Stimulated activated CD4-positive, alpha-beta T cell treated with anti-CD3 and anti-CD28 coated beads, Interleukin-12 subunit alpha, Interleukin-12 subunit beta, amount 100 ng/mL, for 24 hours (primary cell): ENCODE measurements around the gene OTOP1.
"Not testable (repeated sequence)": the region's sequence is repeated elsewhere in the genome, so short reads cannot be mapped to it uniquely, and the experiment has no call there.

Experiments used
- DNase-seq, 2 experiments: peaks; one replicate each; pipeline ENCODE4 v3.0.0-alpha.2; 2020; ENCODE audit warnings: low read depth in 2 of 2

Gene OTOP1, protein sequence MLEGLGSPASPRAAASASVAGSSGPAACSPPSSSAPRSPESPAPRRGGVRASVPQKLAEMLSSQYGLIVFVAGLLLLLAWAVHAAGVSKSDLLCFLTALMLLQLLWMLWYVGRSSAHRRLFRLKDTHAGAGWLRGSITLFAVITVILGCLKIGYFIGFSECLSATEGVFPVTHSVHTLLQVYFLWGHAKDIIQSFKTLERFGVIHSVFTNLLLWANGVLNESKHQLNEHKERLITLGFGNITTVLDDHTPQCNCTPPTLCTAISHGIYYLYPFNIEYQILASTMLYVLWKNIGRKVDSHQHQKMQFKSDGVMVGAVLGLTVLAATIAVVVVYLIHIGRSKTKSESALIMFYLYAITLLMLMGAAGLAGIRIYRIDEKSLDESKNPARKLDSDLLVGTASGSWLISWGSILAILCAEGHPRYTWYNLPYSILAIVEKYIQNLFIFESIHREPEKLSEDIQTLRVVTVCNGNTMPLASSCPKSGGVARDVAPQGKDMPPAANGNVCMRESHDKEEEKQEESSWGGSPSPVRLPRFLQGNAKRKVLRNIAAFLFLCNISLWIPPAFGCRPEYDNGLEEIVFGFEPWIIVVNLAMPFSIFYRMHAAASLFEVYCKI

DNA sequence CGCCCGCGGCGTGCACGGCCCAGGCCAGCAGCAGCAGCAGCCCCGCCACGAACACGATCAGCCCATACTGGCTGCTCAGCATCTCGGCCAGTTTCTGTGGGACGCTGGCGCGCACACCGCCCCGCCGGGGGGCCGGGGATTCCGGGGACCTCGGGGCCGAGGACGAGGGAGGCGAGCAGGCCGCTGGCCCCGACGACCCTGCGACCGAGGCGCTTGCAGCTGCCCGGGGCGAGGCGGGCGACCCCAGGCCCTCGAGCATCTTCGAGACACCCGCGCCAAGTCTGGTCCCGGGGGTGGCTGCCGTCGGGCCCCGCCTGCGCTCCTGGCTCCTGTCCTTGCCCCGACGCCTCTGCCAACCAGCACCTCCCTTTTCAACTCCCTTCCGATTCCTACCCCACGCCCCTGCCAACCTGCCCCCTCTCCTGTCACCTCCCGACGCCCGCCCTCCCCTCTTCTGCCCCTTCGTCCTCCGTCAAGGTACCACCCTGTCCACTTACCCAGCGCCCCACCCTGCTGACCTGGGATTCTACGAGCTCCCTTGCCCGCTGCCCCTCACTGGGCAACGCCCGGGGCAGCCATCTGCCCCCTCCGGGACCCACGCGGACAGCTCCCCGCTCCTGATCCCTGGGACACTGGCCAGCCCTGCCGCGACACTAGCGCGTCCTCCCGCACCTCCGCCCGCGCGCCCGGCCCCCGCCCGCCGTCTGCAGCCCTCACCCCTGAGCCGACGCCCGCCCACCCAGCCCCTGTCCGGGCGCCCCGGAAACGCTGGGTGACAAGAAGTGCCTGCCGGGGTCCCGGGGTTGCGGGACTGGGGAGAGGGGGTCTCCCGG, at the start of gene OTOP1:
TSS of gene OTOP1 (minus strand) at position 324 of the 833 bp plus-strand sequence. CDS start at position 259, 65 bp downstream.
- no peak for DNase-seq

DNA sequence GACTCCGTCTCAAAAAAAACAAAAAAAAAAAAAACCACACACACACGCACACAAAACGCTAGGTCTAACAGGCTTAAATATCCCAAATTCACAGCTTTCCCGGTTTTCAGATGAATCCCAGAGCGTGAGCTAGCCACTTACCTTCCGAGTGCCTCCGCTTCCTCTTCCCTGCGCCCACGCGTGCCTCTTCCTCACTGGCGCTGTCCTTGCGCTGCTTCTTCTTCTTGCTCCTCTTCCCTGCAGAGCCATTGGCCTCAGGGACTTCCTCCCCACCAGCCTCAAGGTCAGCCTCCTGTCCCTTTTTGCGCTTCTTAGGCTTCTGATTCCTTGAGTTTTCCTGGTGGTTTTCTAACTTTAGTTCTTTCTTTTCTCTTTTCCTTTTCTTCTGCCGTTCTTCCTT, 47.5 kb upstream of the OTOP1 start:
- no peak for DNase-seq

DNA sequence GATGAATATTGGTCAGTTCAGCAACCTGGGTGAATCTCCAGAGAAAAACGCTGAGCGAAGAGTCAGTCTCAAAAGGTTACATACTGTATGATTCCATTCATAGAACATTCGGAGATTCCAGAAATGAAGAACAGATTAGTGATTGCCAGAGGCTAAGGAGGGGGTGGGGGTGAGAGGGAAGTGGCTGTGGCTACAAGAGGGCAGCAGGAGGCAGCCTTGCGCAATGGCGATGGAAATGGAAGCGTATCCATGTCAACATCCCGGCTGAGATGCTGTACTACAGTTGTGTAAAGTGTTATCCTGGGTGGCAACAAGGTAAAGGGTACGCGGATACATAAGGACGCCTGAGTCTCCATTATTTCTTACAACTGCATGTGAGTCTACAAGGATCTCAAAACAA, 45.2 kb upstream of the OTOP1 start:
- no peak for DNase-seq

DNA sequence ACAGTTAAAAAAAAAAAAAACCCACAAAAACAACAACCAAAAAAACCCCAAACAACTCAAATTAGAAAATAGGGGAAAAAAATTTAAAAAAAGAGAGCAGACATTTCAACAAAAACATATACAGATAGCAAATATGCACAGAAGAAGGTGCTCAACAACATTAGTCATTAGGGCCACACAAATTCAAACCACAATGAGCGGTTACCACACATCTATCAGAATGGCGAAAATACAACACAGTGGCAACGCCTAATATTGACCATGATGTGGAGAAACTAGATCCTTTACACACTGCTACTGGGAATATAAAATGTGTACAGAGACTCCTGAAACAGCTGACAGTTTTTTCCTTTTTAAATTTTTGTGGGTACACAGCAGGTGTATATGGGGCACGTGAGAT, 43.8 kb upstream of the OTOP1 start:
- DNase-seq = no peak

DNA sequence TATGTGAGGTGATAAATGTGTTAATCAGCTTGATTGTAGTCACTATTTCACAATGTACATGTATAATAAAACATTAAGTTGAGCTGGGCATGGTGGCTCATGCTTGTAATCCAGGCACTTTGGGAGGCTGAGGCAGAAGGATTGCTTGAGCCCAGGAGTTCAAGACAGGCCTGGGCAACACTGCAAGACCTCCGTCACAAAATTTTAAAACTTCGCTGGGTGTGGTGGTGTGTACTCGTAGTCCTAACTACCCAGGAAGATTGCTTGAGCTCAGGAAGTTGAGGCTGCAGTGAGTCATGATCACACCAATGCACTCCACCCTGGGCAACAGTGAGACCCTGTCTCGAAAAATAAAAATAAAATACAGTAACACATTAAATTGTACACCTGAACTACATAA, 43.1 kb upstream of the OTOP1 start:
- DNase-seq = no peak

DNA sequence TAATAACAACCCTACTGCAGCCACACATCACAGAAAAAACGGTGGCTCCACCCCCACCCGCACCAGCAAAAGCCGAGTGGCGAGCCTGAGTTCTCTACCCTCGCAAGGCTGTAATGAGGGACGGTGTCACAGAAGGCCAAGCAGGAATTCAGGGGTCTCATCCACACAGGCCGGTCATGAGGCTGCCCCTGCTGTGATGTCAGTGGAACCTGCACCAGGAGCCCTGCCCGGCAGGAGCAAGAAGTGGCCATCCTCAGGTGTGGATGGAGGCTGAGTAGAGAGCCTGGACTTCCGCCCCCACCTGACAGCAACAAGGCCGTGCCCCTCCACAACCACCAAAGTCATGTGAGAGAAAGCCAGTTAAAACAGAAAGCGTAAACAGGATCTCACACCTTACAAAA, 42.6 kb upstream of the OTOP1 start:
- DNase-seq = no peak

DNA sequence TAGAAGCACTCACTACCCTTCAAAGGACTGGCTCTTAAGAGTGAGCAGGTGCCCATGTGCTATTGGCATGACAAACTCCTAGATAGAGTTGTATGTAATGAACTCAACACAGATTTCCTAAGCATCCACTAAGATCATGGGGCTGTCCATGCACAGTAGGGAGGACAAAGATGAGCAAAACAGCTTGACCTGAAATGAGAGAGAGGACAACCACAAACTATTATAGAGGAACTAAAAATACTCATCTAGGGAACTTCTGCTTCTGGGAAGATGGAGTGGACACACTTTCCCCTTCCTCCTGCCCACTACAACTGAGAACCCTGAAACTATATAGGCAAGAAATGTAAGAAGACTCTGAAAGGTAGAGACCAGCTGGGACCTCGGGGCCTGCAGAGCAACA, 42.0 kb upstream of the OTOP1 start:
- DNase-seq = no peak

DNA sequence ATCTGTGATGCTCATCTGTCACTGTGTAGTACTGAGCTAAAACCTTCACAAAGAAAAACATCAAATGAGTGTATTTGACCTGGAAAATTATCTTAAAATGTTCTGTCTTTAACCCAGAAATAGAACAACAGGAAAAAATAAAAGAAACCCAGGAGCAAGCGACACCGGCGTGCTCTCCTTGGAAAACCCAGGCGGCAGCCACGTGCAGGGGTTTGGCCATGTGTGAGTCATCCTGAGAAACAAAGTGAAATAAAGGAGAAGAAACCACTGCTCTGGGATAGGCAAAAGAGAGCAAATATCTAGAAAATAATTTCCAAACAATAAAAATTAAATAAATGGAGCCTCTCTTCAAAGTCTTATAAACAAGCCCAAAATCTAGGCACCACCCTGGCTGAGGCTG, 41.3 kb upstream of the OTOP1 start:
- no peak for DNase-seq

DNA sequence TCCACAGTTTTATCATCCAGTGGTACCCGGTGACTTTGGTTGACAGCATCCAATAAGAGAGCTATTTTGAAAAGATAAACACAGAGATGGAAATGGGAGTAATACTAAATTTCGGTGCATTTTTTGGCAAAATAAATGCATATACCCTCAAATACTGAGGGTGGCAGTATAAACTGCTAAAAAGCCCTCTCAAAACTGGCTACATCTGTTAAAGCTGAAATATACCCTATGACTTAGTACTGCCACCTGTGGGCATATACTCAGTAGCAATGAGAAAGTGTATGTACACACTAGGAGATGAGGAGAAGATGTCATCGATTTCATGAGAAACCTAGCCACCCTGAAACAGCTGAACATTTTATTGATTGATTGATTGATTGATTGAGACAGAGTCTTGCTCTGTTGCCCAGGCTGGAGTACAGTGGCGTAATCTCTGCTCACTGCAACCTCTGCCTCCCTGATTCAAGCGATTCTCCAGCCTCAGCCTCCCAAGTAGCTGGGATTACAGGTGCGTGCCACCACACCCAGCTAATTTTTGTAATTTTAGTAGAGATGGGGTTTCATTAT, 33.5 kb upstream of the OTOP1 start:
- no peak for DNase-seq

DNA sequence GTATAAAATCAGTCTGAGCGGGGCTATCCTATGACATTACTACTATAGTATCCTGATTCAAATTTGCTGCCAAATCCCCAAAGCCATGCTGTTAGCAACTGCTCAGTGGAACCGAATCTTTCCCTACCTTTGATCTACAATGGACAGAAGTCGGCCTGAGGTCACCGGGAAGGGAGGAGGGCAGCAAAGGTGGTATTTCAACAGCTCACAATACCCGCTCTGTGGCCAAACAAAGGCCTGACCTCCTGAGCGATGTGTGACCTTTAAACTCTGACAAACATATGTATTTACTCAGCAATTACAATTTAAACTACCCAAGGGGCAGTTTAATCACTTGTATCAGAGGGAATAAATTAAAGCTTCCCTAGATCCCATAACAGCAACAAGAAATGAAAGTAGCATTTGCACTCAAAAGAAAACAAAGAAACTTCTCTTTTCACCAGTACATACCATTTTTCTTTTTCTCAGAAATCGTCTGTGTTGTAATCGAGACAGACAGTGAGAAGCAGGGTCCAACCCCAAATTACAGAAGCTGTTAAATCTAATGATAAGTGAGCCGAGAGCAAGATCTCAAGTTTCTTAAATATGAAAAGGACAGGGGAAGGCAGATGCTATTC, 32.9 kb upstream of the OTOP1 start:
- no peak for DNase-seq

DNA sequence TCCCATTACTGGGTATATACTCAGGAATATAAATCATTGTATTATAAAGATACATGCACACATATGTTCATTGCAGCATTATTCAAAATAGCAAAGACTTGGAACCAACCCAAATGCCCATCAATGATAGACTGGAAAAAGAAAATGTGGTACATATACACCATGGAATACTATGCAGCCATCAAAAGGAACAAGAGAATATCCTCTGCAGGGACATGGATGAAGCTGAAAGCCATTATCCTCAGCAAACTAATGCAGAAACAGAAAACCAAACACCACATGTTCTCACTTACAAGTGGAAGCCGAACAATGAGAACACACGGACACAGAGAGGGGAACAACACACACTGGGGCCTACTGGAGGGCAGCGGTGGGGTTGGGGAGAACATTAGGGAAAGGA, 31.0 kb upstream of the OTOP1 start:
- DNase-seq = not testable (repeated sequence)

DNA sequence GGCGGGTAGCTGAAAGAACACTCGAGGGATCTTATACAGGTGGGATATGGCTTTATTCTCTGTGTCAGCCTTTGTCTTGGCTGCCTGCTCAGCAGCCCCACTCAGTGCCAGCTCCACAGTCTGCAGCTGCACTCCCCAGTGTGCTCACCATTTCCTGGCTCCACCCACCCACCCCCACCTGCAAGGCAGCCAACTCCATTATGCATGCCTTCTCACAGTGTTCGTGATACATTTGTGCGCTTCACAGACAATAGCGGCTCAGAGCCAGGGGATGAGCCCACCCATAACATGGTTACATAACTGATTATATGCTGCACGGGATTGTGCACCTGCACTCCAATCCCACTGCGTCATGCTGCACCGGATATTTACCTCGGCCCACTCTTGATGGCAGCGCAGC, 30.1 kb upstream of the OTOP1 start:
- no peak for DNase-seq

DNA sequence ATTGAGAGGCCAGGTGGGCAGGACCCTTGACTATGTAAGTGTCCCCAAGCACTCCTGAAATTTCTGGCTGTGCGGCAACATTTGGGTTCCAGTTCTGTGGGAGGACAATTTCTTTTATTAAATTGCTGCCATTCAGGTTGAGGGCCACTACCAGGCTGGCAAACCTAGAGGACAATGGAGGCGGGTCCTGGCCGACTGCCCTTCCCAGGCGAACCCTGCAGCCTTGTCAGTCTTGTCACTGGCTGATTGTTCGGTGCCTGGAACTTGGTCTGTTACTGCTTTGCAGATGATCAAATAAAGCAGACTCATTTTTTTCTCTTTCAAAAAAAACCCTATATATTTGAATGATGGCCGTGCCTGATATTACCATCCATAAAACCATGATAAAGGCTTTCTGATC, 27.9 kb upstream of the OTOP1 start:
- DNase-seq = no peak

DNA sequence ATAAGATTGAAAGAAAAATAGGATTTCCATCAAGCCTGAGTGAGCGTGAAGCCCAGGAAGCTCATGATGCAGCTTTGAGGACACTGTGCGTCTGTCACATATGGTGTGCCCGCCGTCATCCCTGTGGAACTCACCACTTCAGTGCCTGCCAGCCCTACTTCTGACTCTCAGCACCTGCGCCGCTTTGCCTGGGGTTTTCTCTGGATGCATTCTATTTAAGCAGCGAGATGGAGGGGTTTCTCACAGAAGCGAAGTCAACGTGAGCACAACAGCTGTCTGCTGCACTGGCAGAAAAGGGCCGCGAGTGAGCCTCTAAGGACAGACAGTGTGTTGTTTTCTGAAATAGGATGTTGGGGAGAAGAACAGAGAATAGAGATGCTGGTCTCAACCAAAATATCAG, 27.5 kb upstream of the OTOP1 start:
- no peak for DNase-seq

DNA sequence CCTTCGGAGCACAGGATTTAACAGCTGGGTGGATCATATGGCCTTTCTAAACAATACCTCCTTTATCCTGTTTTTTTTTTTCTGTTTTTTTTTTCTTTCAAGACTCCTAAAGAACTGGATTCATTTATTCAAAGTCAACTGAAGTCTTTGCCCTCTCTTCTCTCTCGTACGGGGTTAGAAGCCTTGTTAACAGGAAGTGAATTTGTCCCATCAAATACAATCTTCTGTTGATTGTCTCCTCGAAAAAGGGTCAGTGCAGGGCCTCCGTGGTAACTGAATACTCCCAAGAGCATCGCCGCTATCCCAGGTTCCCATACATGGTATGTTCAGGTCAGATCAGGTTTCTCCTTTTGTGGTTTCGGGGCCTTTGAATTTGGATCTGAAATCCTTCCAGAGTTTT, 23.1 kb upstream of the OTOP1 start:
- DNase-seq = no peak

DNA sequence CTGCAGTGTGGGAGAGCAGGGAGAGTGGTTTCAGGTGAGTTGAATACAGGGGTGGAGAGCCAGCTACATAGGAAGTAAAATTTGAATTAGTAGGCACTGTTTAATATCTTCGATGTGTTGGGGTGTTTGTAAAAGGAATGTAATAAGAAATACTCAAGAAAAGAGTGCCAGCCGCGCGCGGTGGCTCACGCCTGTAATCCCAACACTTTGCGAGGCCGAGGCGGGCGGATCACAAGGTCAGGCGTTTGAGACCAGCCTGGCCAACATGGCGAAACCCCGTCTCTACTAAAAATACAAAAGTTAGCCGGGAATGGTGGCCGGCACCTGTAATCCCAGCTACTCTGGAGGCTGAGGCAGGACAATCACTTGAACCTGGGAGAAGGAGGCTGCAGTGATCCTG, 22.6 kb upstream of the OTOP1 start:
- not testable (repeated sequence) for DNase-seq

DNA sequence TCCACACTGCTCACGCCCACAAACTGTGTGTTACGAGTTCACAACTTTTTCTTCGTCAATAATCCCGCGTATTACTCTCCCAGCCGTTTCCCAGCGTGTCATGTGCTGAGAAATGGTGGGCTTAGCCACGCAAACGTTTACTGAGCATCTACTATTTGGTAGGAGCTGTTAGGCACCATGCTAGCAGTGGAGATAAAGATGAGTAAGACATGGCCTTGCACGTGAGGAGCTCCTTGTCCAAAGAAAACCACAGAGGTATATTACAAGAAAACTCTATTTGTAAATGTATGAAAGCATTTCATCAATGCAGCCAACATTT, 22.1 kb upstream of the OTOP1 start:
- DNase-seq = no peak

DNA sequence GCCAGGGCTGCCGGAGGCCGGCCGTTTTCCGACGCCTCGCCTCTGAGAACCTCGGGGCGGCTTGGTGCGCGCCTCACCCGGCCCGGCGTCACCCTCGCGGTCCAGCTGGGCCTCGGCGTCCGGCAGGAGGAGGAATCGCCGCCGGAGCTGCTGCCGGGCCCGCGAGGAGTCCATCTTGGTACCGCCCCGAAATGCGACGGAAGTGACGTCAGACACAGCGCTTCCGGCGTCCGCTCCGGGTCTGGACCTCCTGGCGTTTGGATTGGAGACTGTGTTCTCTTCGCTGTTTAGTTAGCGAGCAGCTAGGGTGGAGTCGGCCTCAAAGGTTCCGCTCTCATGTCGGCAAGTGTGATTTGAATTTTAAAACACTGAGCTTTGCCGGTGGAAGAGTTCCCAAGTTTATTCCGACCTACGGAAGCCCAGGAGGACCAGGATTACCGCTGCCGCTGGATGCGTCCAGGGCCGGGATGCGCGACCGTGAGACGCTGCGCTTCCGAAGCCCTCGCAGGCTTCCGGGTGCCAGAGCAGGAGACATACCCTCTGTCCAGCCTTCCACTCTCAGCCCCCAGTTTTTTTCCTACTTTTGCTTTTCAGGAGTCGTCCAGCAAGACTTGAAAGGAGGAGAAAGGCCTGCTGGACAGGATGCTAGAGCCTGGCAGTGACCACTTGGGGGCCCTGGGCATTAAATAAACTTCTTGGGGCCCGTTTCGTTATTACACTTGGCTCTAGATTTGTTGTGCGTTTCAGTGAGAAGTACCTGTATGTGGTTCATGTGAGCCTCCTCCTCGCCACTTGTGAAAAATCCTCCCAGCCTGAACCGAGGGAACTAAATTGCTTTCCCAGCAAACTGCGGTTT, 21.5 kb upstream of the OTOP1 start, which contains the start of gene TMEM128:
TSS of gene TMEM128 (minus strand) at position 195 of the 856 bp plus-strand sequence. CDS start at position 174, 21 bp downstream.
- DNase-seq = peak; percentile 88 to 89

DNA sequence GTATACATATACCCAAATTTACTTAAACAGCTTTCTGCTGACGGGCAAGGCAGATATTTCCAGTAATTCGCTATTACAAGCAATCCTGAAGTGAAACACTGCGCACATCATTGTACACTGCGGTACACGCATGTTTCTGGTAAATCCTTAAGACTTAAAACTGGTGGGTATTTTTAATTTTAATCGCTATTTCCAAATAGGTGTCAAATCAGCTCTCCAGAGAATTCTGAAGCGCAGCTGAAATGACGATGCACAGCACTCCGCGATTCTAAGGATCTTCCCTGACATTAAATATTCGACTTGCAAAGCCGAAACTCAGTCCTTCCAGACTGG, 20.9 kb upstream of the OTOP1 start:
- no peak for DNase-seq

DNA sequence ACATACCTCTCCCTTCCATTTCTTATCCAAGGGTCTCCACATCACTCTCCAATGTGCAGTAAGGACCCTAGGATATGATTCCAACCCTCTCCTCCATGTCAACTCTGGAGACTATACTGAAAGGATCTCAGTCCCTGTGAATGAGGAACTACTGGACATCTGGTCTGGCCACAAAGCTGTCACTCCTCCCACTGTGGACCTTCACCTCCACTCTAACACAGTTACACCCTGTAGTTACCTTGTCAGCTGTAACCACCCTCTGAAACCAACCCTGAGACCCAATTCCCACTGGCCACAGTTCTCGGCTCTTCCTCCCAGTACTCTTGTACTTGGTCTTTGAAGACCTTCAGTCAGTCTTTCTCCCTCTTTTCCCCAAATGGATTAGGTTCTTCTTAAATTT, 18.4 kb upstream of the OTOP1 start:
- DNase-seq = no peak

DNA sequence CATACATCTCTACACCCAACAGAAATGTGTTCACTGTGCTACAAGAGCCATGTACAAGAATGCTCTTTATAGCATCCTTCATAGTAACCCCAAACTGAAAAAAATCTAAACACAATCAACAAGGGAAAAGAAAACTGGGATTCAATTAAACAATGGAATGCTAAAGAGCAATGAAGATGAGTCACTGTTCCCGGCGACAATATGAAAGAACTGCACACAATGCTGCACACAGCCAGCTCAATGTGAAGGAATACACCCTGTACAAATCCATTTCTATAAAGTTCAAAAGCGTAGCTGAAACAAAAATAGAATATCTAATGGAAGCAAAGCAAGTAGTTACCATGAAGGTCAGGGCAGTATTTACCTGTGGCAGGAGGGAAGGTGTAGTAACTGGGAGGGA, 12.8 kb upstream of the OTOP1 start:
- DNase-seq = not testable (repeated sequence)
